ENCODE data around the gene NELFCD. TPM values are rescaled to one million over a fixed set of nuclear protein-coding genes. Genes with fewer than 3 reads are reported as not detected.

Gene NELFCD
- polyA plus RNA-seq, 1 donor (not counting 4 experiments of a cell fraction or from before 2014, with no cell fraction given): 68.5 TPM

GRCh38 chr20:59002874-59003399 is 21.9 kb downstream of the NELFCD start:
- no peak overlapping the region for H3K27ac ChIP-seq (ENCODE audit: control insufficient read depth, insufficient read depth, low read length)
- DNase-seq (ENCODE audit: low read depth, low spot score) (no peak), FAIRE-seq (no peak)
- no peak overlapping the region for H3K9ac ChIP-seq (ENCODE audit: control insufficient read depth, extremely low read depth, insufficient read depth, low read length)
- dilution Hi-C loops (cut with MboI; ENCODE audit: extremely low pct_ligation_motif_present, low sequenced_read_pairs): no loop called here
- no peak overlapping the region for H3K4me2 ChIP-seq (ENCODE audit: control insufficient read depth, extremely low read depth, insufficient read depth, low read depth, low read length)
- no peaks in the 10 kb centered on the region for H4K20me1 ChIP-seq (ENCODE audit: control insufficient read depth, extremely low read depth, insufficient read depth, low read length)
- no peaks in the 10 kb centered on the region for H3K9me1 ChIP-seq (ENCODE audit: control insufficient read depth, extremely low read depth, insufficient read depth, low read length)
- H3K4me3 ChIP-seq (ENCODE audit: control insufficient read depth in 2 of 3, extremely low read depth in 1 of 3, insufficient read depth in 2 of 3, low read depth in 1 of 3, low read length in 3 of 3): no peak overlapping the region
- peaks cover 13 to 24% of the 10 kb centered on the region in 2 experiments for H3K36me3 ChIP-seq (ENCODE audit: control insufficient read depth in 2 of 2, extremely low read depth in 1 of 2, insufficient read depth in 2 of 2, low read length in 2 of 2)
- no peaks in the 10 kb centered on the region for H3K9me3 ChIP-seq (ENCODE audit: control insufficient read depth, low read depth, low read length)
- no peak overlapping the region for H2AFZ ChIP-seq (ENCODE audit: control insufficient read depth, low read length)
- H3K4me1 ChIP-seq (ENCODE audit: control insufficient read depth, extremely low read depth, insufficient read depth, low read length): peaks cover 14% of the 10 kb centered on the region
- TF ChIP-seq EZH2 (IDR thresholded peaks at IDR 0.05; ENCODE audit: low read length): no peak
- no peak for TF ChIP-seq CTCF (optimal IDR thresholded peaks at IDR 0.05 in 1 of 3, IDR thresholded peaks at IDR 0.05 in 1 of 3, conservative IDR thresholded peaks at IDR 0.05 in 1 of 3; ENCODE audit: extremely low read depth in 1 of 3, insufficient read depth in 2 of 3, low read length in 3 of 3)
- no peaks in the 10 kb centered on the region for H3K27me3 ChIP-seq (ENCODE audit: control insufficient read depth, extremely low read depth, insufficient read depth, low read length)
- peaks cover 16% of the 10 kb centered on the region for H3K79me2 ChIP-seq (ENCODE audit: control insufficient read depth, insufficient read depth, low read length)

GRCh38 chr20:59003836-59004492 is 22.9 kb downstream of the NELFCD start:
- peaks cover 16% of the 10 kb centered on the region for H3K79me2 ChIP-seq (ENCODE audit: control insufficient read depth, insufficient read depth, low read length)
- peaks cover 13 to 24% of the 10 kb centered on the region in 2 experiments for H3K36me3 ChIP-seq (ENCODE audit: control insufficient read depth in 2 of 2, extremely low read depth in 1 of 2, insufficient read depth in 2 of 2, low read length in 2 of 2)
- H4K20me1 ChIP-seq (ENCODE audit: control insufficient read depth, extremely low read depth, insufficient read depth, low read length): no peaks in the 10 kb centered on the region
- H3K27ac ChIP-seq (ENCODE audit: control insufficient read depth, insufficient read depth, low read length): no peak overlapping the region
- no peak overlapping the region for H3K9ac ChIP-seq (ENCODE audit: control insufficient read depth, extremely low read depth, insufficient read depth, low read length)
- H3K27me3 ChIP-seq (ENCODE audit: control insufficient read depth, extremely low read depth, insufficient read depth, low read length): no peaks in the 10 kb centered on the region
- TF ChIP-seq CTCF (optimal IDR thresholded peaks at IDR 0.05 in 1 of 3, IDR thresholded peaks at IDR 0.05 in 1 of 3, conservative IDR thresholded peaks at IDR 0.05 in 1 of 3; ENCODE audit: extremely low read depth in 1 of 3, insufficient read depth in 2 of 3, low read length in 3 of 3): no peak
- no peak for TF ChIP-seq EZH2 (IDR thresholded peaks at IDR 0.05; ENCODE audit: low read length)
- peaks cover 14% of the 10 kb centered on the region for H3K4me1 ChIP-seq (ENCODE audit: control insufficient read depth, extremely low read depth, insufficient read depth, low read length)
- no peak overlapping the region for H2AFZ ChIP-seq (ENCODE audit: control insufficient read depth, low read length)
- DNase-seq (ENCODE audit: low read depth, low spot score) (no peak), FAIRE-seq (no peak)
- no peak overlapping the region for H3K4me3 ChIP-seq (ENCODE audit: control insufficient read depth in 2 of 3, extremely low read depth in 1 of 3, insufficient read depth in 2 of 3, low read depth in 1 of 3, low read length in 3 of 3)
- dilution Hi-C loops (cut with MboI; ENCODE audit: extremely low pct_ligation_motif_present, low sequenced_read_pairs): no loop called here
- H3K4me2 ChIP-seq (ENCODE audit: control insufficient read depth, extremely low read depth, insufficient read depth, low read depth, low read length): no peak overlapping the region
- H3K9me3 ChIP-seq (ENCODE audit: control insufficient read depth, low read depth, low read length): no peaks in the 10 kb centered on the region
- no peaks in the 10 kb centered on the region for H3K9me1 ChIP-seq (ENCODE audit: control insufficient read depth, extremely low read depth, insufficient read depth, low read length)

Measured in keratinocyte (primary cell).